VCaP (cell line): ENCODE data around the gene GDI1.

Experiments
- H3K27ac ChIP-seq: fragments of 450-650 bp; 2 replicates; pipeline ENCODE4 v1.5.1; 2017
- CTCF ChIP-seq: fragments of 450-650 bp; conservative IDR thresholded peaks from 2 replicates; pipeline ENCODE4 v1.5.1; 2017; ENCODE audit warnings: mild to moderate bottlenecking, moderate library complexity

GDI1 gene

GRCh38 chrX:154452823-154453222 is 15.9 kb downstream of the GDI1 start:
- TF ChIP-seq CTCF, result no peak
- H3K27ac ChIP-seq, result no peak overlapping the region

GRCh38 chrX:154457491-154458115 is 20.6 kb downstream of the GDI1 start:
- no peak for TF ChIP-seq CTCF
- peak overlapping the region; percentile 77 for H3K27ac ChIP-seq

DNA sequence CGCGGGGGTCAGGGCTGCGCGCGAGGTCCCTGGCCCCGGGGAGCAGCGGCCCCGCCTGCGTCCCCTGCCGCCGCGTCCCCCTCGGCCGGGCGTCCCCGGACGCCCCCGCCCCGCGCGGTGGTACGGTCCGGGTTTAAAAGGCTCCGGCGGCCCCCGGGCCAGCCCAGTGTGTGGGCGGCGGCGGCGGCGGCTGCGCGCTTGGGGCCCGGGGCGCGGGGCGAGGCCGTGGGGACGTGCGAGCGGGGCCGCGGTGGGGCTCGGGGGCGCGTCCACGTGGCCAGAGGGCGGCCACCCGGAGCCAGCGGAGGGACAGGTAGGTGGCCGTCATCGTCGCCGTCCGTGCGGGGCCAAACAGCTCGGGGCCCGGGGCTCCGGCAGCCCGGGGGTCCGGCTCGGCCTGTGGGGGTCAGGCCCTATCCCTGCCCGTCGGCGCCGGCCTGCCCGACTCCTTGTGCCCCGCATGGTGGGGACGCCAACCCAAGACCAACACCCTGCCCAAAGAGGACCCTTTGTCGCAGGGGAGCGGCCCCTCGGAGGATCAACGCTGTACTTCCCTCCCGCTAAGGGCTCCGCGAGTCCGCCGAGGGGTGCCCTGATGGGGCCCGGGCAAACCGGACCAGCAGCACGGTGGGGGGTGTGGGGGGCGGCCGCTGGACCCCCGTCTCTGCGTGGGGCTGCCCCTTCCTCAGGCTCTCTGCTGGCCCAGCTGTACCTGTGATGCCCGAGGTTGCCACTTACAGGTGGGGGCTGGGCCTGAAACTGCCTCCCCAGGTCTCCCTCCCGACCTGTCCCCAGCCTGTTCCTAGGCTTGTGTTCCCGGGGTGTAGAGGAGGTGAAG is 21.4 kb downstream of the GDI1 start, which contains the start of gene PLXNA3:
Gene PLXNA3, plus strand, starts transcription at position 166 of the 838 bp plus-strand sequence. CDS start 1,903 bp downstream, outside the sequence.
- no peak for TF ChIP-seq CTCF
- peak within 1 kb of the TSS; percentile 77 for H3K27ac ChIP-seq

DNA sequence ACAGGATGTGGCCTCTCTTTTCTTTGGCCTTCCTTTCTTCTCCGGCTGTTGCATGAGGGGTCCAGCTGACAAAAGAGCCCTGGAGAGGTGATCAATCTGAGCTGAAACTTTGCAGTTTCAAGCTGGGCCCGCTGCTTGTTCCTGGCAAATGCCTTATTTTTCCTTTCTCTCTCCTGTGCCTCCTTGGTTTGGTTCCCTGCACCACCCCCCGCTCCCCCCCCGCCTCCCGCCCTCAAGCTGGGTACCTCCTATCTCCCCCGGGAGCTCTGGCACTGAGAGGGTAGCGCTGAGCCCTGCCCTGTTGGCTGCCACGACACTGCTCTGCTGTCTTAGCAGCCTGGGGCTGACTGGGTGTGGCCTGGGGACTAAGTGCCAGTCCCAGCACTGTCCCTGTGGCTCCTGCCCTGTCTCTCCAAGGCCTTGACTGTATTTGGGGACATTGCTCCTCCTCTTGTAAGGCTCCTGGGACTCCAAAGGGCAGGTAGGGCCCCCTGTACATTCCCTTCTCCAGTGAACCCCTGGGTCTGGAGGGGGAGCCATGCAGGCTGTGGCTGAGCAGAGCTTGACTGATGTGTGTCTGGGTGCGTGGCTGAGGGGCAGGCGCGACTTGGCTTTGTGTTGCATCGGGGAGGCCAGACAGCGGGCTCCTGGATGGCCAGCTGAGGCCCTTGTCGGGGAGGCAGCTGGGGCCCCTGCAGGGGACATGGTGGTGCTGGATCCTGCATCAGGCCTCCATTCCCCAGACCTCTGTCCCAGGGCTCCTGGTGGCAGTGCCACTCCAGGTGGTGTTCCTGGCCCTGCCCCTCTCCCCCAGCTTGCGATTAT is 22.2 kb downstream of the GDI1 start:
- peak overlapping the region; percentile 77; the same call in 1 of the 2 replicates for H3K27ac ChIP-seq
- TF ChIP-seq CTCF, result no peak

- TF ChIP-seq CTCF, result no peak
- H3K27ac ChIP-seq, result peak overlapping the region; percentile 77; the same call in 1 of the 2 replicates
These were observed 22.9 kb downstream of the GDI1 start for GRCh38 chrX:154459832-154460231.

DNA sequence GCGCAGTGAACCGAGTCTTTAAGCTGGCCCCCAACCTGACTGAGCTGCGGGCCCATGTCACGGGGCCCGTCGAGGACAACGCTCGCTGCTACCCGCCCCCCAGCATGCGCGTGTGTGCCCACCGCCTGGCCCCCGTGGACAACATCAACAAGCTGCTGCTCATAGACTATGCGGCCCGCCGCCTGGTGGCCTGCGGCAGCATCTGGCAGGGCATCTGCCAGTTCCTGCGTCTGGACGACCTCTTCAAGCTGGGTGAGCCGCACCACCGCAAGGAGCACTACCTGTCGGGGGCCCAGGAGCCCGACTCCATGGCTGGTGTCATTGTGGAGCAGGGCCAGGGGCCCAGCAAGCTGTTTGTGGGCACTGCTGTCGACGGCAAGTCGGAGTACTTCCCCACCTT is 23.4 kb downstream of the GDI1 start:
- H3K27ac ChIP-seq, result no peak overlapping the region
- no peak for TF ChIP-seq CTCF

GRCh38 chrX:154462396-154462795 is 25.4 kb downstream of the GDI1 start:
- H3K27ac ChIP-seq, result no peak overlapping the region
- no peak for TF ChIP-seq CTCF
